ENCODE data around the gene SMARCC2.
A peak's percentile ranks its signal among the peaks of the same experiment; 100 is the strongest.

SMARCC2 gene

GRCh38 chr12:56150563-56150962 is 38.7 kb downstream of the SMARCC2 start (continued):
- TF ChIP-seq GLI2 (tag by site-specific recombination; IDR thresholded peaks at IDR 0.05; ENCODE audit: borderline replicate concordance, low read depth): 0 out of 2 replicates have a peak, but pooled peaks have one; percentile 66
- no peak for TF ChIP-seq ZNF621 (tag by site-specific recombination; IDR thresholded peaks at IDR 0.05)
- no peak for TF ChIP-seq ZNF223 (tag by site-specific recombination; IDR thresholded peaks at IDR 0.05)
- TF ChIP-seq ZNF549 (tag by site-specific recombination; IDR thresholded peaks at IDR 0.05): no peak
- TF ChIP-seq OVOL3 (tag by site-specific recombination; IDR thresholded peaks at IDR 0.05): no peak
- no peak for TF ChIP-seq ZNF426 (tag by site-specific recombination; IDR thresholded peaks at IDR 0.05)
- no peak for TF ChIP-seq ZNF148 (tag by site-specific recombination; IDR thresholded peaks at IDR 0.05; ENCODE audit: borderline replicate concordance)
- no peak for TF ChIP-seq YY1 (tag by site-specific recombination; IDR thresholded peaks at IDR 0.05)
- no peak for TF ChIP-seq ZNF610 (tag by site-specific recombination; IDR thresholded peaks at IDR 0.05; ENCODE audit: borderline replicate concordance)
- TF ChIP-seq ZNF354C (tag by site-specific recombination; IDR thresholded peaks at IDR 0.05; ENCODE audit: borderline replicate concordance, low read depth): no peak
- TF ChIP-seq HOXC10 (CRISPR knock-in tag; IDR thresholded peaks at IDR 0.05): no peak
- no peak for TF ChIP-seq ZNF280D (tag by site-specific recombination; IDR thresholded peaks at IDR 0.05)
- TF ChIP-seq ZNF548 (tag by site-specific recombination; IDR thresholded peaks at IDR 0.05): no peak
- no peak for TF ChIP-seq ZSCAN23 (tag by site-specific recombination; IDR thresholded peaks at IDR 0.05)
- TF ChIP-seq FEZF1 (tag by site-specific recombination; IDR thresholded peaks at IDR 0.05): no peak
- TF ChIP-seq ZNF843 (tag by site-specific recombination; IDR thresholded peaks at IDR 0.05): no peak
- no peak; the same call in 1 of the 2 replicates for TF ChIP-seq ZNF76 (tag by site-specific recombination; IDR thresholded peaks at IDR 0.05; ENCODE audit: borderline replicate concordance, low read depth)
- no peak for TF ChIP-seq WT1 (tag by site-specific recombination; IDR thresholded peaks at IDR 0.05)
- no peak for TF ChIP-seq GFI1B (tag by site-specific recombination; IDR thresholded peaks at IDR 0.05)
- no peak for TF ChIP-seq ZNF280C (tag by site-specific recombination; IDR thresholded peaks at IDR 0.05)
- 0 out of 2 replicates have a peak, but pooled peaks have one; percentile 44 for TF ChIP-seq ZNF248 (tag by site-specific recombination; IDR thresholded peaks at IDR 0.05)
- TF ChIP-seq ZNF112 (tag by site-specific recombination; IDR thresholded peaks at IDR 0.05): no peak
- no peak for TF ChIP-seq KLF16 (tag by site-specific recombination; IDR thresholded peaks at IDR 0.05)
- no peak for TF ChIP-seq SCRT1 (tag by site-specific recombination; IDR thresholded peaks at IDR 0.05; ENCODE audit: borderline replicate concordance)
- TF ChIP-seq HIC1 (tag by site-specific recombination; IDR thresholded peaks at IDR 0.05): no peak
- no peak for TF ChIP-seq TSHZ1 (tag by site-specific recombination; IDR thresholded peaks at IDR 0.05; ENCODE audit: borderline replicate concordance)
- no peak for TF ChIP-seq ZNF585B (tag by site-specific recombination; IDR thresholded peaks at IDR 0.05)
- TF ChIP-seq PRDM1 (tag by site-specific recombination; IDR thresholded peaks at IDR 0.05): 0 out of 2 replicates have a peak, but pooled peaks have one; percentile 58

Data from HEK293 (cell line).